HEK293T (cell line): ENCODE measurements around the gene SCLY.

Source experiments
- ARNT ChIP-seq: fragments of 450-650 bp; IDR thresholded peaks from 2 replicates; pipeline ENCODE4 v1.6.1; 2017; ENCODE audit warnings: mild to moderate bottlenecking
- BHLHE40 ChIP-seq: fragments of 450-650 bp; IDR thresholded peaks from 2 replicates; pipeline ENCODE4 v1.6.1; 2016; ENCODE audit warnings: mild to moderate bottlenecking, moderate library complexity, borderline replicate concordance
- FOXA1 ChIP-seq: fragments of 450-650 bp; IDR thresholded peaks from 2 replicates; pipeline ENCODE4 v1.6.1; 2016; ENCODE audit warnings: mild to moderate bottlenecking
- FOXK2 ChIP-seq: fragments of 450-650 bp; IDR thresholded peaks from 2 replicates; pipeline ENCODE4 v1.6.1; 2016; ENCODE audit warnings: mild to moderate bottlenecking
- FOXM1 ChIP-seq: fragments of 450-650 bp; IDR thresholded peaks from 2 replicates; pipeline ENCODE4 v1.6.1; 2017; ENCODE audit warnings: mild to moderate bottlenecking, borderline replicate concordance
- HDGF ChIP-seq: fragments of 450-650 bp; IDR thresholded peaks from 2 replicates; pipeline ENCODE4 v1.6.1; 2017; ENCODE audit warnings: antibody characterized with exemption, borderline replicate concordance
- L3MBTL2 ChIP-seq: fragments of 450-650 bp; conservative IDR thresholded peaks from 2 replicates; pipeline ENCODE4 v1.6.1; 2016; ENCODE audit warnings: mild to moderate bottlenecking
- LEF1 ChIP-seq: fragments of 450-650 bp; IDR thresholded peaks from 2 replicates; pipeline ENCODE4 v1.6.1; 2017; ENCODE audit warnings: mild to moderate bottlenecking, borderline replicate concordance
- NFRKB ChIP-seq: fragments of 450-650 bp; IDR thresholded peaks from 2 replicates; pipeline ENCODE4 v1.6.1; 2016; ENCODE audit warnings: mild to moderate bottlenecking, moderate library complexity
- SP1 ChIP-seq: fragments of 450-650 bp; IDR thresholded peaks from 2 replicates; pipeline ENCODE4 v1.6.1; 2017
- SUZ12 ChIP-seq: fragments of 450-650 bp; IDR thresholded peaks from 2 replicates; pipeline ENCODE4 v1.6.1; 2016; ENCODE audit warnings: mild to moderate bottlenecking
- TARDBP ChIP-seq: fragments of 450-650 bp; IDR thresholded peaks from 2 replicates; pipeline ENCODE4 v1.6.1; 2016
- ZNF384 ChIP-seq: fragments of 450-650 bp; IDR thresholded peaks from 2 replicates; pipeline ENCODE4 v1.6.1; 2016

GRCh38 chr2:238134393-238134785 lies 73.6 kb downstream of the SCLY start:
- TF ChIP-seq LEF1 (no peak), BHLHE40 (no peak), SP1 (no peak), ZNF384 (no peak), FOXK2 (no peak), FOXA1 (no peak), FOXM1 (no peak), NFRKB (no peak), TARDBP (no peak), SUZ12 (no peak), ARNT (no peak), HDGF (no peak), L3MBTL2 (no peak)
